HCT116 (cell line): ENCODE results near the gene OPRL1. TPM values are rescaled to one million over a fixed set of nuclear protein-coding genes. Genes with fewer than 3 reads are reported as not detected.

Experiments used
- ATAC-seq: fragments of 200-7000 bp; cut with Tn5 transposase; 2 replicates; pipeline ENCODE4 v1.9.1; 2020; ENCODE audit warnings: mild to moderate bottlenecking, moderate library complexity
- BruUV-seq: library from RNA; stranded (reverse); fragments of 400-500 nt; replicated peaks from 2 replicates; lab custom pipeline; 2021; lab: Mats Ljungman, UMichigan
- CTCF ChIA-PET: fragments of 300-600 bp; sonication (Branson Sonifier 250); formaldehyde crosslinking; loops from one replicate; lab custom pipeline; 2021; ENCODE audit warnings: antibody characterized with exemption; lab: Charles Lee
- POLR2A ChIA-PET: fragments of 300-600, 350-600 bp; sonication (Branson Sonifier 250); formaldehyde crosslinking; loops from one replicate; lab custom pipeline; 2021; ENCODE audit warnings: antibody characterized with exemption; lab: Charles Lee
- RAD21 ChIA-PET, 2 experiments: fragments of 300-600 bp; sonication (Branson Sonifier 250); formaldehyde crosslinking; loops; one replicate each; lab custom pipeline; 2023; ENCODE audit warnings: low total read pairs in 2 of 2; ENCODE audit not compliant: uncharacterized antibody in 2 of 2, unreplicated experiment in 2 of 2, low non-redundant PET in 1 of 2; lab: Charles Lee
- DNase-seq: peaks from one replicate; pipeline ENCODE4 v3.0.0-alpha.2; 2010; ENCODE audit warnings: low read depth, low spot score
- H2AFZ ChIP-seq: fragments of 200-600 bp; shearing (Covaris generic), sonication (generic); 2 replicates; pipeline ENCODE4 v1.6.1; 2017; ENCODE audit warnings: low read depth, mixed run types, mixed read lengths, antibody characterized with exemption, low read length; ENCODE audit not compliant: poor library complexity, severe bottlenecking
- H3K27ac ChIP-seq: 2 replicates; pipeline ENCODE4 v1.5.1; 2012; ENCODE audit warnings: low read depth, low read length
- H3K27me3 ChIP-seq: fragments of 200-600 bp; sonication (generic); 2 replicates; pipeline ENCODE4 v1.6.1; 2016; ENCODE audit warnings: mixed run types, low read length, mixed read lengths; ENCODE audit not compliant: insufficient read depth
- H3K36me3 ChIP-seq, 2 experiments: fragments of 200-500 bp in 1 of 2; fragments of 200-600 bp in 1 of 2; sonication (Bioruptor generic) in 1 of 2; sonication (generic) in 1 of 2; 2 replicates each; pipeline versions ENCODE4 v1.5.1 to v1.6.1; 2014 to 2016; ENCODE audit warnings: low read length in 2 of 2, inconsistent platforms in 1 of 2, mixed read lengths in 1 of 2, mixed run types in 1 of 2; ENCODE audit not compliant: insufficient read depth in 2 of 2, control insufficient read depth in 1 of 2
- H3K4me1 ChIP-seq, 2 experiments: fragments of 200-600 bp in 1 of 2; sonication (generic) in 1 of 2; 2 replicates each; pipeline versions ENCODE4 v1.5.1 to v1.6.1; 2012 to 2017; ENCODE audit warnings: low read length in 2 of 2, inconsistent platforms in 1 of 2, mild to moderate bottlenecking in 1 of 2, mixed read lengths in 1 of 2, mixed run types in 1 of 2, moderate library complexity in 1 of 2; ENCODE audit not compliant: insufficient read depth in 2 of 2, control insufficient read depth in 1 of 2
- H3K4me2 ChIP-seq: fragments of 200-600 bp; sonication (generic); 2 replicates; pipeline ENCODE4 v1.6.1; 2017; ENCODE audit warnings: mixed run types, low read length, mixed read lengths
- H3K4me3 ChIP-seq, 2 experiments: fragments of 200-600 bp in 1 of 2; sonication (generic) in 1 of 2; replicated peaks in 1 of 2; 2 replicates each; pipeline ENCODE4 v1.5.1; 2011 to 2016; ENCODE audit warnings: low read length in 2 of 2, control low read depth in 1 of 2, low read depth in 1 of 2, mild to moderate bottlenecking in 1 of 2, mixed read lengths in 1 of 2, mixed run types in 1 of 2
- H3K79me2 ChIP-seq: fragments of 200-600 bp; sonication (generic); 2 replicates; pipeline ENCODE4 v1.6.1; 2017; ENCODE audit warnings: mild to moderate bottlenecking, mixed run types, low read length, moderate library complexity, mixed read lengths; ENCODE audit not compliant: insufficient read depth
- H3K9ac ChIP-seq: fragments of 200-600 bp; sonication (generic); 2 replicates; pipeline ENCODE4 v1.6.1; 2016; ENCODE audit warnings: low read length, mixed read lengths
- H3K9me2 ChIP-seq: fragments of 200-600 bp; sonication (generic), shearing (Covaris generic); 2 replicates; pipeline ENCODE4 v1.6.1; 2017; ENCODE audit warnings: mixed run types, mild to moderate bottlenecking, moderate library complexity; ENCODE audit not compliant: insufficient read depth
- H3K9me3 ChIP-seq, 2 experiments: fragments of 200-500 bp in 1 of 2; fragments of 200-600 bp in 1 of 2; sonication (Bioruptor generic) in 1 of 2; sonication (generic) in 1 of 2; 2 replicates each; pipeline ENCODE4 v1.6.1; 2014 to 2017; ENCODE audit warnings: low read length in 2 of 2, mixed read lengths in 2 of 2, inconsistent platforms in 1 of 2, low read depth in 1 of 2, mild to moderate bottlenecking in 1 of 2, mixed run types in 1 of 2, moderate library complexity in 1 of 2; ENCODE audit not compliant: control insufficient read depth in 1 of 2, insufficient read depth in 1 of 2
- H4K20me1 ChIP-seq: fragments of 200-600 bp; sonication (generic), shearing (Covaris generic); 2 replicates; pipeline ENCODE4 v1.6.1; 2017; ENCODE audit warnings: mixed run types, mild to moderate bottlenecking, moderate library complexity; ENCODE audit not compliant: insufficient read depth
- EZH2 ChIP-seq: fragments of 200-600 bp; sonication (generic); IDR thresholded peaks from 2 replicates; pipeline ENCODE4 v1.6.1; 2017; ENCODE audit warnings: antibody characterized with exemption, mixed run types
- POLR2A ChIP-seq: IDR thresholded peaks from 2 replicates; pipeline ENCODE4 v1.7.0; 2011; ENCODE audit warnings: borderline replicate concordance; ENCODE audit not compliant: insufficient read depth, insufficient read length; ENCODE audit errors: extremely low read depth
- SP1 ChIP-seq: IDR thresholded peaks from 2 replicates; pipeline ENCODE4 v1.6.1; 2012; ENCODE audit warnings: low read depth
- intact Hi-C: fragments of 100-400 bp; cut with micrococcal nuclease; formaldehyde crosslinking; loops from 2 replicates; pipeline ENCODE4 v1.10.0; 2022
- total RNA-seq: library from RNA; stranded (reverse); gene quantifications from one replicate; pipeline ENCODE4 v1.2.1, GENCODE V29; 2021; ENCODE audit not compliant: unreplicated experiment
- TF ChIP-seq, protein P1 (sequence below): IDR thresholded peaks from 2 replicates; pipeline ENCODE4 v1.6.1; 2012
- TF ChIP-seq, protein P2 (sequence below): IDR thresholded peaks from 2 replicates; pipeline ENCODE4 v1.6.1; 2012; ENCODE audit warnings: low read depth

The OPRL1 gene
- total RNA-seq, 1 experiment from 2014 or later: 1.6 TPM

DNA sequence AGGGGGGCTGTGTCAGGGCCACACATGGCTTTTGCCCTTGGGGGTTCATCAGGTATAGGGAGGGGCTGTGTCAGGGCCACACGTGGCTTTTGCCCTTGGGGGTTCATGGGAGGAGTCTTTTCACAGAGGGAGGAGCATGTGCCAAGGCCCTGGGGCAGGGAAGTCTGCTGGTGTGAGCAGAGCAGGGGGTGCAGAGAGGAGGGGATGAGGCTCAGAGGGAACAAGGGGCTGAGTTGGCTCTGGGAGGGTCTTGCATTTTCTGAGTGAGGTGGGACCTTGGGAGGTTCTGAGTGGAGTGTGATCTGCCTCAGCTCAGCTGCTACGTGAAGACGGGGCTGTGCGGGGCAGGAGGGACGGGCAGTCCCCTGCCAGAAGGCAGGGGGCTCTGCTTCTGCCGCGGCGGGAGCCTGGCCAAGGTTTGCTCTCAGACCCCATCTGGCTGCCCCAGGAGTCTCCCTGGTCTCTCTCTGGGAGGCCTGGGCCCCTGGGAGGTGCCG is 24.4 kb upstream of the OPRL1 start (continued):
- no peak for TF ChIP-seq SP1
- TF ChIP-seq, protein P1, sequence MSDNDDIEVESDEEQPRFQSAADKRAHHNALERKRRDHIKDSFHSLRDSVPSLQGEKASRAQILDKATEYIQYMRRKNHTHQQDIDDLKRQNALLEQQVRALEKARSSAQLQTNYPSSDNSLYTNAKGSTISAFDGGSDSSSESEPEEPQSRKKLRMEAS: no peak

- H3K4me3 ChIP-seq: no peak overlapping the region
- no peak overlapping the region for H2AFZ ChIP-seq
- no peaks in the 10 kb centered on the region for H3K79me2 ChIP-seq
- no peak overlapping the region for H3K4me2 ChIP-seq
- no peak overlapping the region for H3K9ac ChIP-seq
- no peaks in the 10 kb centered on the region for H4K20me1 ChIP-seq
- H3K36me3 ChIP-seq: no peaks in the 10 kb centered on the region
- RAD21 ChIA-PET: no interaction called here
- POLR2A ChIA-PET: no interaction called here
- peaks cover 9 to 32% of the 10 kb centered on the region in 2 experiments; a peak in 3 of 4 replicates for H3K4me1 ChIP-seq
- TF ChIP-seq POLR2A (no peak), EZH2 (no peak)
- TF ChIP-seq, protein P2, sequence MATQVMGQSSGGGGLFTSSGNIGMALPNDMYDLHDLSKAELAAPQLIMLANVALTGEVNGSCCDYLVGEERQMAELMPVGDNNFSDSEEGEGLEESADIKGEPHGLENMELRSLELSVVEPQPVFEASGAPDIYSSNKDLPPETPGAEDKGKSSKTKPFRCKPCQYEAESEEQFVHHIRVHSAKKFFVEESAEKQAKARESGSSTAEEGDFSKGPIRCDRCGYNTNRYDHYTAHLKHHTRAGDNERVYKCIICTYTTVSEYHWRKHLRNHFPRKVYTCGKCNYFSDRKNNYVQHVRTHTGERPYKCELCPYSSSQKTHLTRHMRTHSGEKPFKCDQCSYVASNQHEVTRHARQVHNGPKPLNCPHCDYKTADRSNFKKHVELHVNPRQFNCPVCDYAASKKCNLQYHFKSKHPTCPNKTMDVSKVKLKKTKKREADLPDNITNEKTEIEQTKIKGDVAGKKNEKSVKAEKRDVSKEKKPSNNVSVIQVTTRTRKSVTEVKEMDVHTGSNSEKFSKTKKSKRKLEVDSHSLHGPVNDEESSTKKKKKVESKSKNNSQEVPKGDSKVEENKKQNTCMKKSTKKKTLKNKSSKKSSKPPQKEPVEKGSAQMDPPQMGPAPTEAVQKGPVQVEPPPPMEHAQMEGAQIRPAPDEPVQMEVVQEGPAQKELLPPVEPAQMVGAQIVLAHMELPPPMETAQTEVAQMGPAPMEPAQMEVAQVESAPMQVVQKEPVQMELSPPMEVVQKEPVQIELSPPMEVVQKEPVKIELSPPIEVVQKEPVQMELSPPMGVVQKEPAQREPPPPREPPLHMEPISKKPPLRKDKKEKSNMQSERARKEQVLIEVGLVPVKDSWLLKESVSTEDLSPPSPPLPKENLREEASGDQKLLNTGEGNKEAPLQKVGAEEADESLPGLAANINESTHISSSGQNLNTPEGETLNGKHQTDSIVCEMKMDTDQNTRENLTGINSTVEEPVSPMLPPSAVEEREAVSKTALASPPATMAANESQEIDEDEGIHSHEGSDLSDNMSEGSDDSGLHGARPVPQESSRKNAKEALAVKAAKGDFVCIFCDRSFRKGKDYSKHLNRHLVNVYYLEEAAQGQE: no peak
- ATAC-seq (no peak), DNase-seq (no peak)
- no peaks in the 10 kb centered on the region for H3K9me2 ChIP-seq
- intact Hi-C loops: loop anchor here (2.0 to 10.0 kb wide), 2 partner anchors 75 to 351 kb away; partner anchors contain the start of genes ARFRP1, PRPF6 and ZGPAT
- no peaks in the 10 kb centered on the region for H3K9me3 ChIP-seq
- CTCF ChIA-PET: no interaction called here
- BruUV-seq: no TSS peak
- no peaks in the 10 kb centered on the region for H3K27me3 ChIP-seq
- no peak overlapping the region for H3K27ac ChIP-seq
Measured at GRCh38 chr20:64055893-64056638, 23.8 kb upstream of the OPRL1 start.
